Cardiac fibroblast (primary cell): ENCODE measurements around the gene HPSE2.

Experiments used
- DNase-seq, 2 donors: peaks; one replicate each; pipeline versions ENCODE4 v3.0.0 to v3.0.0-alpha.2; 2010; ENCODE audit warnings: low read depth in 2 of 2
- H3K4me3 ChIP-seq, 2 donors: replicated peaks in 1 of 2; 1 replicate in 1 of 2; 2 replicates in 1 of 2; pipeline ENCODE4 v1.5.1; 2011; ENCODE audit warnings: low read depth in 2 of 2, low read length in 2 of 2, mild to moderate bottlenecking in 2 of 2, moderate library complexity in 1 of 2
- TF ChIP-seq, protein P1 (sequence below): IDR thresholded peaks from one replicate; pipeline ENCODE4 v1.5.1; 2011; ENCODE audit warnings: low read depth, mild to moderate bottlenecking, low read length, inconsistent platforms

HPSE2 gene

DNA sequence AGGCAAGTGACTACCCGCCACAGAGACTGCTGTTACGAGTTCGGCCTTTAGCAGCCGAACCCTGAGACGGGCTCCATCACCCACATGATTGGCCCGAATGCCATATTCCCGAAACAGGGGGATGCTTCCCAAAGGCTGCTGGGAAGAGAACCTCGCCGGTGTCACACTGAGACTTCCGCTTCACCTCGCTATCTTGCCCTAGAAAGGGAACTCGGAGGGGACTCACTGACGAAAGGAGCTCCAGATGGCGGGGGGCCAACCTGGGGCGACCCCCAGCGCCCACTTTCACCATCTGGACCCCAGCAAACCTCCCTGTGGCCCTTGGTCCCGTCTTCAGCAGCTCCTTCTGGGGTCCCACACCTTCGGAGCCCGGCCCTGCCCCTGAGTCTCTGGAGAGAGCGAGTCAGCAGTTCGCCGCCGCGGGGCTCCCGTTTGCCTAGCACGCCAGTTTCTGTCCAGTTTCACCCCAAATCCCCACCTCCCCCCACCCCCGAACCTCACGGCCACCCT is 789.4 kb downstream of the HPSE2 start:
- H3K4me3 ChIP-seq: peak overlapping the region; percentile 84
- DNase-seq: peak; percentile 31 to 34
- TF ChIP-seq, protein P1, sequence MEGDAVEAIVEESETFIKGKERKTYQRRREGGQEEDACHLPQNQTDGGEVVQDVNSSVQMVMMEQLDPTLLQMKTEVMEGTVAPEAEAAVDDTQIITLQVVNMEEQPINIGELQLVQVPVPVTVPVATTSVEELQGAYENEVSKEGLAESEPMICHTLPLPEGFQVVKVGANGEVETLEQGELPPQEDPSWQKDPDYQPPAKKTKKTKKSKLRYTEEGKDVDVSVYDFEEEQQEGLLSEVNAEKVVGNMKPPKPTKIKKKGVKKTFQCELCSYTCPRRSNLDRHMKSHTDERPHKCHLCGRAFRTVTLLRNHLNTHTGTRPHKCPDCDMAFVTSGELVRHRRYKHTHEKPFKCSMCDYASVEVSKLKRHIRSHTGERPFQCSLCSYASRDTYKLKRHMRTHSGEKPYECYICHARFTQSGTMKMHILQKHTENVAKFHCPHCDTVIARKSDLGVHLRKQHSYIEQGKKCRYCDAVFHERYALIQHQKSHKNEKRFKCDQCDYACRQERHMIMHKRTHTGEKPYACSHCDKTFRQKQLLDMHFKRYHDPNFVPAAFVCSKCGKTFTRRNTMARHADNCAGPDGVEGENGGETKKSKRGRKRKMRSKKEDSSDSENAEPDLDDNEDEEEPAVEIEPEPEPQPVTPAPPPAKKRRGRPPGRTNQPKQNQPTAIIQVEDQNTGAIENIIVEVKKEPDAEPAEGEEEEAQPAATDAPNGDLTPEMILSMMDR: no peak

DNA sequence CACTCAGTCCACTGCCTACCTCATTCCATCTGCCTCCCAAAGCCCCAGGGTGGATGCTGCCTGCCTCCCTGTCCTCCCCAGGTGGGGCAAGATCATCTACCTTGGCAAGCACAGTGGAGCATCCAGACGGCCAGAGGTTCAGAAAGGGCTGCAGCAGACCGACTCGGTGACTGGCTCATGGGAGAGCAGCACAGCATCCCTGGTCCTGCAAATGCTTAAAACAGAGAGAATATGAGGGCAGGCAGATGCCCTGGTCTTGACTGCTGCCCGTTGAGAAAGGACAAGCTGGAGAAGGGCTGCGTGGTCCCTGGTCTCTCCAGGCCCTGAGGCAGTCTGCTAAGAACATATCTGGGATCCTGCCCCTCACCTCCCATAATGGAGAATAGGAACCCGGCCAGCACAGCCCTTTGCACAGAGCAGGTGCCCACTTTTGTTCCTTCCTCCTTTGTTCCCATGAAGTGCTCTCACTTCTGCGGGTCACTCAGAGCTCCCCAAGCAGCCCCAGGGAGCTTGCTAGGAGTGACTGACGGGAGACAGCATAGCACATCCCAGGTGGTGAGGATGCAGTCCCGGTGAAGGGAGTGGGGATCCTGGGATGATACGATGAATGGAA is 790.3 kb downstream of the HPSE2 start:
- DNase-seq: no peak
- TF ChIP-seq, protein P1: no peak
- H3K4me3 ChIP-seq: peak overlapping the region; percentile 84

DNA sequence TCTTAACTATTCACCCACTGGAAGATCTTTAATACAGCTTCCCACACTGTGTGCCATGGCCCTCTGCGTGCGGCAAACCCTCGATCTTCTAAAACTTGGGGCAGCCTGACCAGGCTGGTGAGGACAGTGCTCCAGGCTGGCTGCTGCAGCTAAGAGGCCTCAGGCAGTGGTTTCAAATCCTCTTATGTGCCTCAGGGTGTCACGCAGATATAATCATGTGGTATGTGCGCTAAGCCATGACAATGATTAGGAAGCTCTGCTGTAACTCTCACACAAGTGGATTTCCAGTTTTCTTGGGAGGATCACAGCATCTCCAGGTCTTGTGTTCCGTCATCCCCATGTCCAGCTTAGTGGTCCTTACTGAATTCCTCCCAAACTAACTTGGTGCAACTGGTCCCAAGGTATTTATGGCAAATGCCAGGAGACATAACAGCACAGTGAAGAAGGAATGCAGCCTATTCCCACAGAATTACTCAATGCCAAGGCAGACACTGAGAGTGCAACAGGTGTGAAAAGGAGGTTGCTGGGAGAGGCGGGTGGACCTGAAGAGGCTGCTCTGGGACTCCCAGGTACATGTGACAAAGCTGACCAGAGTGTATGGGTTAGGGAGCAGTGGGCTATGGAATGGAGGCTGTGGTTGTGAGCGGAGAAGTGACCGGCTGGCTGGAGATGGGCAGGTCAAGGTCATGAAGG is 791.2 kb downstream of the HPSE2 start:
- TF ChIP-seq, protein P1: no peak
- DNase-seq: no peak
- no peak overlapping the region for H3K4me3 ChIP-seq

DNA sequence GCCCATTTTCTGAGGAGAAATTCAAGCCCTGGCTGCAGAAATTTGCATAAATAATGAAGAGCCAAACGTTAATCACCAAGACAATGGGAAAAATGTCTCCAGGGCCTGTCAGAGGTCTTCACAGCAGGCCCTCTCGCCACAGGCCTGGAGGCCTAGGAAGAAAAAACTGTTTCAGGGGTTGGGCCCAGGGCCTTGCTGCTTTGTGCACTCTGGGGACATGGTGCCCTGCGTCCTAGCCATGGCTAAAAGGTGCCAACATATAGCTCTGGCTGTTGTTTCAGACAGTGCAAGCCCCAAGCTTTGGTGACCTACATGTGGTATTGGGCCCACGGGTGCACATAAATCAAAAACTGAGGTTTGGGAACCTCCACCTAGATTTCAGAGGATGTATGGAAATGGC is 796.9 kb downstream of the HPSE2 start:
- no peak for DNase-seq
- TF ChIP-seq, protein P1: no peak
- H3K4me3 ChIP-seq: no peak overlapping the region

DNA sequence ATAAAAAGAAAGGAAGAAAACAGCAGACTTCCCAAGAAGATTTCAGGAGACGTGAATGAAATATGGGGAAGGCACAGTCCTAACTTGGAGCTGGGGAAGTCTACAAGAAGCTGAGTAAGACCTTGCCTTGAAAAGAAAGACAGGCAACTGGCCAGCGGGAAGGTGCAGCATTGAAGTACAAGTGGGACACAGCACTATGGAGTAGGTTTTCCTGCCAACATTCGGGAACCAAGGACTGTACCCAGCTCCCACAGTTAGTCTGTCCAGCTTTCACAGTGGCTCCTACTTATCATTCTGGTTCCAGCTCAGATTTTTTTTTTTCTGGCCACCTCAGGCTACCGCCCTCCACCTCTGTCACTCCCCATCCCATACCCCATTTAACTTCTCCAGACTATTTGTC is 798.9 kb downstream of the HPSE2 start:
- TF ChIP-seq, protein P1: no peak
- DNase-seq: no peak
- H3K4me3 ChIP-seq: no peak overlapping the region

DNA sequence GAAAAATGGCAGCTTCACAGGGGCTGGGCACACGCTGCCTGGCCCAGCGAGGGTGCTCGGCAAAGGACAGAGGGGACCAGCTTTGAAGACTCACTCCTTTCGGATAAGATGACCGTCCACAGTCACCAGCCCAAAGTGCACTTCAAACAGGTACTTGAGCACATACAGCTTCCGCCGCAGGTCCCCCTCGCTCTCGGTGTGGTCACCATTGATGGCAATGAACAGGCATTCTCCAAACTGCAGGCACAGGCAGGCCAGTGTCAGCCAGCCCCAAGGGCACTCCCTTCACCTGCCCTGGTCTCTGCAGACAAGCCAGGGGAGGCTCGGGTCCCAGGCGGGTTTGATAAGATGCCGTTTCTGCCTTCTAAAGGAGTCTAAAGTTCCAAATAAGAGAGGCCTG is 800.5 kb downstream of the HPSE2 start:
- DNase-seq: no peak
- no peak overlapping the region for H3K4me3 ChIP-seq
- TF ChIP-seq, protein P1: no peak
